ENCODE results near the gene CCDC78. TPM values are rescaled to one million over a fixed set of nuclear protein-coding genes. Genes with fewer than 3 reads are reported as not detected.
A peak's percentile ranks its signal among the peaks of the same experiment; 100 is the strongest.

Gene CCDC78
- total RNA-seq, 1 experiment from 2014 or later: 3.5 TPM

GRCh38 chr16:705431-706188 lies 20.6 kb downstream of the CCDC78 start, which contains the start of gene FBXL16:
Gene FBXL16, minus strand, starts transcription at chr16:705801. Its CDS starts 8,396 bp downstream, at chr16:697405.
- BruUV-seq (replicated peaks): no TSS peak
- Mint-ChIP-seq H3K4me3 (ENCODE audit: unreplicated experiment) (peak within 1 kb of the TSS; percentile 44), H3K4me1 (ENCODE audit: low read depth, unreplicated experiment) (no peaks in the 10 kb centered on the region), H3K27me3 (ENCODE audit: insufficient read depth, unreplicated experiment) (peaks cover 14% of the 10 kb centered on the region), H3K27ac (ENCODE audit: unreplicated experiment) (no peak within 1 kb of the TSS), H3K36me3 (ENCODE audit: insufficient read depth, unreplicated experiment) (peaks cover 6% of the 10 kb centered on the region), H3K9me3 (ENCODE audit: unreplicated experiment) (no peaks in the 10 kb centered on the region)
- Histone ChIP-seq H3K27me3 (replicated peaks; ENCODE audit: control insufficient read depth, insufficient read depth, low read length) (no peaks in the 10 kb centered on the region; the same call in none of the 2 replicates), H3K4me3 (ENCODE audit: low read depth, low read length) (peak within 1 kb of the TSS; percentile 34), H3K4me1 (peaks cover 8% of the 10 kb centered on the region), H3K9me3 (no peaks in the 10 kb centered on the region), H3K36me3 (ENCODE audit: control insufficient read depth, insufficient read depth, low read length) (no peaks in the 10 kb centered on the region)
- intact Hi-C loops (cut with micrococcal nuclease; ENCODE audit: unreplicated experiment): no loop called here
- no peak for TF ChIP-seq CTCF (IDR thresholded peaks at IDR 0.05; ENCODE audit: insufficient read depth in 1 of 2, low read depth in 1 of 2, low read length in 1 of 2, severe bottlenecking in 1 of 2, unreplicated experiment in 1 of 2)
- ChIA-PET POLR2A (interaction anchor here (1.0 kb wide), 1 partner anchor 16 kb away, joined by 3 read pairs; no protein-coding TSS in a partner anchor), CTCF (no interaction called here)
- peak in 1 of 2 experiments; percentile 61 for DNase-seq

- H3K4me3 Mint-ChIP-seq (ENCODE audit: unreplicated experiment): peak overlapping the region; percentile 44
- CTCF ChIA-PET: no interaction called here
- no peak for TF ChIP-seq CTCF (IDR thresholded peaks at IDR 0.05; ENCODE audit: insufficient read depth in 1 of 2, low read depth in 1 of 2, low read length in 1 of 2, severe bottlenecking in 1 of 2, unreplicated experiment in 1 of 2)
- H3K9me3 Mint-ChIP-seq (ENCODE audit: unreplicated experiment): no peaks in the 10 kb centered on the region
- H3K27me3 ChIP-seq (replicated peaks; ENCODE audit: control insufficient read depth, insufficient read depth, low read length): no peaks in the 10 kb centered on the region; the same call in none of the 2 replicates
- peaks cover 5% of the 10 kb centered on the region for H3K4me1 ChIP-seq
- POLR2A ChIA-PET: interaction anchor here (1.0 kb wide), 1 partner anchor 17 kb away, joined by 3 read pairs; no protein-coding TSS in a partner anchor
- BruUV-seq (replicated peaks): no TSS peak
- intact Hi-C loops (cut with micrococcal nuclease; ENCODE audit: unreplicated experiment): no loop called here
- H3K27ac Mint-ChIP-seq (ENCODE audit: unreplicated experiment): no peak overlapping the region
- H3K27me3 Mint-ChIP-seq (ENCODE audit: insufficient read depth, unreplicated experiment): peaks cover 14% of the 10 kb centered on the region
- no peaks in the 10 kb centered on the region for H3K4me1 Mint-ChIP-seq (ENCODE audit: low read depth, unreplicated experiment)
- H3K4me3 ChIP-seq (ENCODE audit: low read depth, low read length): peak overlapping the region; percentile 23
- peaks cover 6% of the 10 kb centered on the region for H3K36me3 Mint-ChIP-seq (ENCODE audit: insufficient read depth, unreplicated experiment)
- H3K36me3 ChIP-seq (ENCODE audit: control insufficient read depth, insufficient read depth, low read length): no peaks in the 10 kb centered on the region
- H3K9me3 ChIP-seq: no peaks in the 10 kb centered on the region
- DNase-seq: no peak
These were observed 21.5 kb downstream of the CCDC78 start for GRCh38 chr16:704552-705380.

GRCh38 chr16:704047-704446 lies 22.2 kb downstream of the CCDC78 start:
- no peak overlapping the region for H3K4me3 ChIP-seq (ENCODE audit: low read depth, low read length)
- DNase-seq: no peak
- ChIA-PET CTCF (interaction anchor here (0.5 kb wide), 1 partner anchor 47 kb away, joined by 3 read pairs; no protein-coding TSS in a partner anchor), POLR2A (no interaction called here)
- peak overlapping the region; percentile 44 for H3K4me3 Mint-ChIP-seq (ENCODE audit: unreplicated experiment)
- H3K27ac Mint-ChIP-seq (ENCODE audit: unreplicated experiment): no peak overlapping the region
- intact Hi-C loops (cut with micrococcal nuclease; ENCODE audit: unreplicated experiment): no loop called here
- no peaks in the 10 kb centered on the region for H3K4me1 Mint-ChIP-seq (ENCODE audit: low read depth, unreplicated experiment)
- H3K36me3 ChIP-seq (ENCODE audit: control insufficient read depth, insufficient read depth, low read length): no peaks in the 10 kb centered on the region
- no peaks in the 10 kb centered on the region; the same call in none of the 2 replicates for H3K27me3 ChIP-seq (replicated peaks; ENCODE audit: control insufficient read depth, insufficient read depth, low read length)
- H3K4me1 ChIP-seq: peaks cover 5% of the 10 kb centered on the region
- H3K36me3 Mint-ChIP-seq (ENCODE audit: insufficient read depth, unreplicated experiment): peaks cover 6% of the 10 kb centered on the region
- no peaks in the 10 kb centered on the region for H3K9me3 Mint-ChIP-seq (ENCODE audit: unreplicated experiment)
- H3K9me3 ChIP-seq: no peaks in the 10 kb centered on the region
- no TSS peak for BruUV-seq (replicated peaks)
- no peak for TF ChIP-seq CTCF (IDR thresholded peaks at IDR 0.05; ENCODE audit: insufficient read depth in 1 of 2, low read depth in 1 of 2, low read length in 1 of 2, severe bottlenecking in 1 of 2, unreplicated experiment in 1 of 2)
- H3K27me3 Mint-ChIP-seq (ENCODE audit: insufficient read depth, unreplicated experiment): peaks cover 14% of the 10 kb centered on the region

Data from Caco-2 (cell line).